Body of pancreas (tissue), 4 donors: Measurements from ENCODE around the gene CLEC16A.

Experiments
- CTCF ChIP-seq, 7 experiments: fragments of 450-650 bp in 4 of 7; fragments of 200-600 bp in 3 of 7; sonication (generic) in 3 of 7; IDR thresholded peaks; one replicate each; pipeline ENCODE4 v1.5.1; 2016 to 2019; ENCODE audit warnings: antibody characterized with exemption in 7 of 7
- POLR2A ChIP-seq, 3 donors: fragments of 450-650 bp; IDR thresholded peaks; one replicate each; pipeline ENCODE4 v1.6.1; 2016; ENCODE audit warnings: antibody characterized with exemption in 3 of 3, mild to moderate bottlenecking in 2 of 3

GRCh38 chr16:11058832-11059231 lies 114.5 kb downstream of the CLEC16A start:
- TF ChIP-seq CTCF (IDR thresholded peaks at IDR 0.05): no peak
- no peak for TF ChIP-seq POLR2A (IDR thresholded peaks at IDR 0.05)
